ENCODE measurements around the gene ECE1.

The ECE1 gene

GRCh38 chr1:21307663-21308305 is 17.5 kb upstream of the ECE1 start:
- DNase-seq = no peak

GRCh38 chr1:21307210-21307609 is 16.9 kb upstream of the ECE1 start:
- DNase-seq = no peak

- DNase-seq = no peak
Observed at GRCh38 chr1:21305900-21306189, 15.6 kb upstream of the ECE1 start.

GRCh38 chr1:21305155-21305899 is 15.1 kb upstream of the ECE1 start:
- DNase-seq = no peak

- no peak for DNase-seq
Observed at GRCh38 chr1:21304488-21304887, 14.2 kb upstream of the ECE1 start.

- DNase-seq = no peak
Observed at GRCh38 chr1:21302747-21303715, 12.8 kb upstream of the ECE1 start.

- no peak for DNase-seq
Observed at GRCh38 chr1:21301794-21302440, 11.7 kb upstream of the ECE1 start.

GRCh38 chr1:21300774-21301173 is 10.5 kb upstream of the ECE1 start:
- no peak for DNase-seq

GRCh38 chr1:21299780-21300395 is 9.6 kb upstream of the ECE1 start:
- no peak for DNase-seq

GRCh38 chr1:21298981-21299391 is 8.7 kb upstream of the ECE1 start:
- no peak for DNase-seq

GRCh38 chr1:21297975-21298374 is 7.7 kb upstream of the ECE1 start:
- DNase-seq = no peak

- DNase-seq = no peak
Observed at GRCh38 chr1:21296509-21297354, 6.5 kb upstream of the ECE1 start.

- no peak for DNase-seq
Observed at GRCh38 chr1:21295545-21295944, 5.3 kb upstream of the ECE1 start.

GRCh38 chr1:21295002-21295401 is 4.7 kb upstream of the ECE1 start:
- no peak for DNase-seq

GRCh38 chr1:21294266-21294989 is 4.2 kb upstream of the ECE1 start:
- DNase-seq = no peak

GRCh38 chr1:21293537-21294265 is 3.4 kb upstream of the ECE1 start:
- DNase-seq = no peak

- DNase-seq = no peak
Observed at GRCh38 chr1:21292984-21293536, 2.8 kb upstream of the ECE1 start.

GRCh38 chr1:21292503-21292983 is 2.3 kb upstream of the ECE1 start:
- no peak for DNase-seq

- no peak for DNase-seq
Observed at GRCh38 chr1:21291964-21292363, 1.7 kb upstream of the ECE1 start.

- no peak for DNase-seq
Observed at GRCh38 chr1:21291184-21291583, 921 bp upstream of the ECE1 start.
